Fibroblast of villous mesenchyme (primary cell): ENCODE measurements around the gene ZNF439. TPM values are rescaled to one million over a fixed set of nuclear protein-coding genes. Genes with fewer than 3 reads are reported as not detected.
"Not testable (repeated sequence)": the region's sequence is repeated elsewhere in the genome, so short reads cannot be mapped to it uniquely, and the experiment has no call there.

Source experiments
- DNase-seq: peaks from one replicate; pipeline ENCODE4 v3.0.0-alpha.2; 2010; ENCODE audit warnings: low read depth
- H3K4me3 ChIP-seq: 2 replicates; pipeline ENCODE4 v1.5.1; 2011; ENCODE audit warnings: low read depth, mild to moderate bottlenecking, low read length
- CTCF ChIP-seq: IDR thresholded peaks from 2 replicates; pipeline ENCODE4 v1.5.1; 2012; ENCODE audit warnings: low read depth, mild to moderate bottlenecking, low read length; ENCODE audit not compliant: insufficient read depth
- total RNA-seq: library from RNA; depleted of rRNA; stranded (reverse); fragments of >200 nt; gene quantifications from 2 replicates; pipeline ENCODE4 v1.2.3, GENCODE V29; 2012

ZNF439 gene
- total RNA-seq, 1 donor = 4.3 TPM

GRCh38 chr19:11821474-11822109 lies 26.9 kb upstream of the ZNF439 start:
- no peak overlapping the region for H3K4me3 ChIP-seq
- no peak for TF ChIP-seq CTCF
- DNase-seq = peak; percentile 3

GRCh38 chr19:11828957-11829876 lies 19.3 kb upstream of the ZNF439 start:
- DNase-seq, H3K4me3 ChIP-seq: not testable (repeated sequence)

- peak; percentile 3 for DNase-seq
- TF ChIP-seq CTCF = no peak
- H3K4me3 ChIP-seq = no peak overlapping the region
These were observed 16.1 kb upstream of the ZNF439 start for GRCh38 chr19:11832253-11832912.

- TF ChIP-seq CTCF = no peak
- no peak for DNase-seq
- no peak overlapping the region for H3K4me3 ChIP-seq
These were observed 15.0 kb upstream of the ZNF439 start for GRCh38 chr19:11833541-11833940.

GRCh38 chr19:11835626-11836066 lies 12.9 kb upstream of the ZNF439 start:
- DNase-seq = peak; percentile 2
- not testable (repeated sequence) for H3K4me3 ChIP-seq

- no peak overlapping the region for H3K4me3 ChIP-seq
- DNase-seq = peak; percentile 26
- no peak for TF ChIP-seq CTCF
These were observed 4.8 kb upstream of the ZNF439 start for GRCh38 chr19:11843722-11844121.

- DNase-seq, H3K4me3 ChIP-seq: not testable (repeated sequence)
These were observed 911 bp upstream of the ZNF439 start for GRCh38 chr19:11847615-11848014.

- DNase-seq = no peak
- no peak for TF ChIP-seq CTCF
- peak overlapping the region; percentile 68 for H3K4me3 ChIP-seq
These were observed 329 bp upstream of the ZNF439 start for GRCh38 chr19:11848200-11848593.

GRCh38 chr19:11850289-11850688 lies 1.8 kb downstream of the ZNF439 start:
- H3K4me3 ChIP-seq, DNase-seq: not testable (repeated sequence)
